GM21528 (cell line): ENCODE measurements around the gene ZFYVE21.
A peak's percentile ranks its signal among the peaks of the same experiment; 100 is the strongest.

Experiments
- ATAC-seq: cut with Tn5 transposase; IDR thresholded peaks from one replicate; pipeline ENCODE4 v1.9.1; 2021; ENCODE audit warnings: mild to moderate bottlenecking, moderate library complexity; ENCODE audit not compliant: unreplicated experiment, low FRiP score

The ZFYVE21 gene

DNA sequence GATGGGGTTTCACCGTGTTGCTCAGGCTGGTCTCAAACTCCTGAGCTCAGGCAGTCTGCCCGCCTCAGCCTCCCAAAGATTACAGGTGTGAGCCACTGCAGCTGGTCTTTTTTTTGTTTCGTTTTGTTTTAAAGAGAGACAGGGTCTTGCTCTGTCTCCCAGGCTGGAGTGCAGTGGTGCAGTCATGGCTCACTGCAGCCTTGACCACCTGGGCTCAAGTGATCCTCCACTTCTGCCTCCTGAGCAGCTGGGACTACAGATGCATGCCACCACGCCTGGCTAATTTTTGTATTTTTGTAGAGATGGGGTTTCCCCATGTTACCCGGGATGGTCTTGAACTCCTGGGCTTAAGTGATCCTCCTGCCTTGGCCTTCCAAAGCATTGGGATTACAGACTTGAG is 24.0 kb upstream of the ZFYVE21 start:
- ATAC-seq: peak; percentile 51

- peak; percentile 7 for ATAC-seq
These were observed 23.5 kb upstream of the ZFYVE21 start for GRCh38 chr14:103692159-103692558.

GRCh38 chr14:103692871-103693270 is 22.7 kb upstream of the ZFYVE21 start:
- ATAC-seq: no peak

DNA sequence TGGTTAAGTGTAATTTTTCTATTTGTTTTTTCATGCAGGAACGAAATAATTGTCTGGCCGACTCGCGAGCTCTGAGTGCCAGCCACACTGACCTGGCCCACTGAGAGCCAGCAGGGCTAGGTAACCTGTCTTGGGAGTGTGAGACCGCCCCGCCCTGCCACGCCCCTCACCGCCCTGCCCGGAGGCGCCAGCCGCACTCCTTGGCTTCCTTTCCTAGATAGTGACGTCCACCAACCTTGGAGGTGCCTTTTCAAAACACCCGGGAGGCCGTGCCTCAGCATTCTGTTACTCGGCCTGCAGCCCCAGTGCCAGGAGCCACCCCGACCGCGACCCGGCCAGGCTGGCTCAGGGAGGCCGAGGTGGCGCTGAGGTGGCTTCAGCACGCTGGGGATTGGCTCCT is 22.1 kb upstream of the ZFYVE21 start:
- no peak for ATAC-seq

- no peak for ATAC-seq
These were observed 21.0 kb upstream of the ZFYVE21 start for GRCh38 chr14:103694572-103695026.

GRCh38 chr14:103695296-103696069 is 20.1 kb upstream of the ZFYVE21 start:
- ATAC-seq: no peak

DNA sequence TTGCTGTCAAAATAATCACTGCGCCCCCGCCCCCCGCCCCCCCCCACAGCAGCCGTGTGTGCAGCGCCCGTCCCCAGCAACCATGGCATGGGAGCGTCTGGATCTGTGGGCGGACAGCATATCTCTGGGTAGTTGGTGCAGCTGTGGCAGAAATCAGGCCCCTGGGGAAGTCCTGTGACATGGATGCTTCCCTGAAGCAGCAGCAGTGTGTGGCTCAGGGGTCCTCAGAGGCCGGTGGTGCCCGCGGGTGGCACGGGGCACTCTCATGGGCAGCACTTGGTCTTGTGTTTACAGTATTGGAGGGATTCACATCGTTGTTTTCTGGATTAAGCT is 19.6 kb upstream of the ZFYVE21 start:
- no peak for ATAC-seq

- no peak for ATAC-seq
These were observed 19.0 kb upstream of the ZFYVE21 start for GRCh38 chr14:103696466-103697071.

DNA sequence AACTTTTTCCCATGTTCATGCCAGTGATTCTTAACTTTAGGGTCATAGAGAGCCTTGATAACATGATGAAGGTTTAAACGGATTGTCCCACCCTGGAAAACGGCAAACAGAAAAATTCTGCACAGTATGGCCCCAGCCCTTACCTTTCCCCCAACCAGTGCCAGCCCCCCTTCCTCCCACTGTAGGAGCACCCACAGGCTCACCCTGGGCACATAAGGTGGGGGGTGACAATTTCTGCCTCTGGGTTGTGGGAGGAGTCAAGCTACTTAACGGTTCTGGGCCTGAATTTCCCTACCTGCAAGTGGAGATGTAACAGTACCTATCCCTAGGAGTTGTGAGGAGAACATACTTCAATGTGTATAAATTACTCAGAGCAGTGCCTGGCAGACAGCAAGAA is 18.4 kb upstream of the ZFYVE21 start:
- no peak for ATAC-seq

DNA sequence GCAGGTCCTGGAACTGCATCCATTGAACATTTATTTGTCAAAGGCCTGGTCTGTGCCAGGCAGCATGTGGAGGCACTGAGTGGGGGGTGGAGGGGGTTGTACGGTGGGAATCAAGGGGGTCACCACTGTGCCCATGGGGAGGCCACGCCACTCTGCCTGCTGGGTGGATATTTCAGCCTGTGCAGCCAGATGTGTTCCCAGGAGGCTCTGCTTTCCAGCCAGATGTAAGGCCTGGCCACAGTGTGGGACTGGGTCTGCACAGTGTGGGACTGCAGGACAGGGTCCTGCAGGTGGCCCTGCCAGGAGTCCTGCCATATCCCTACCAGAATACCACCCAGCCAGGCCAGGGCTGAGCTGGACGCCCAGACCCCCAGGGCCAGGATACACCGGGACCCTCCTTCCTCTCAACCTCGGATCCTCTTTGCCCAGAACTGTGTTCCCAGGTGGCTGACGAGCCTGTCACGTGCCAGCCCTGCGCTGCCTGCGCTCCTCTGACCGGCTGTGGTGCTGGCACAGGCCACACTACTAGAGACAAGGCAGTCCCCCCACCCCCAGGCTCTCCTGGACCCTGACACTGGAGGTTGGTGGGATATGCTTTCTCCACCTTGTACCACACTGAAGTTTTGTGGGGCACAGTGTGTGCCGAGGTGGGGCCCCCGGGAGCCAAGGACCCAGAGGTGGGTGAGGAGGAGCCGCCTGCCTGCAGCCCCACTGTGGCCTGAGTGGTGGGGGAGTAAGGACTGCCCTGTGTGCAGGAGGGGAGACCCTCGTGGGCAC is 17.8 kb upstream of the ZFYVE21 start:
- no peak for ATAC-seq

DNA sequence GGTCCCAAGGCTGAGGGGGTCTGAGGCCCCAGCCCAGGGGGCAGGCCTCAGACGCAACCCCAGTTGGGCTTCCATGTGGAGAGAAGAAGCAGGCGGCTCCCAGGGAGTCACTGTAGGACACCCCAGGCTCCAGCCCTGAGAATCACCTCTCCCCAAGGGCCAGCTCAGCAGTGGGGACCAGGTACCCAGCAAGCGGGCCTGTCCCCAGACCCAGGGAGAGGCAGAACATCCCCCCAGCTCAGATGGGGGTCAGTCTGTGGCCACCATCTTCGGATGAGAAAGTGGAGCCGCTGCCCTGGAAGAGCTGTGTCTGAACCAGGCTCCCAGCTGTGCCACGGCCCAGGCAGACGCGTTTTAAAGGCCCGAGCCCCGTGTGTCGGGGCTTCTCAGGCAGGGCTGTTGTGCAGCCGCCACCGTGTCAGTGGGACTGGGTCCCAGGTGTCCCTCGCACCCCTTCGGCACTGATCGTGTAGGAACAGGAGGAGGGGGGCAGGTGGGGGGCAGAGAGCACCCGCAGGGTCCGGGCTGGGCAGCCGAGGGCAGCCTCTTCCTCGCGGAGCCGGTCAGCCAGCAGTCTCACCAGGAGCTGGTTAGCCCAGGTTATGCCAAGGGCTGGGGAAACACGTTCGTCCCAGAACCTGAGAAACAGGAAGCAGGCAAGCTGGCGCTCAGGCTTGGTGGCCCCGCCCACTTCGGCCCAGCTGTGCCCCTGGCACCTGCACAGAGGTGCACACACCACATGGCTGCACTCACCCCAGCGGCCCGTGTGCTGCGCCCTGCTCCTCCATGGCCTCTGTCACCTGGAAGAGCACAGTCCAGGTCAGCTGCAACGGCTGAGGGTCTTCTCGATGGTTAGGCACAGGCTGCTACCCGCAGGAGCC is 17.0 kb upstream of the ZFYVE21 start:
- ATAC-seq: no peak

DNA sequence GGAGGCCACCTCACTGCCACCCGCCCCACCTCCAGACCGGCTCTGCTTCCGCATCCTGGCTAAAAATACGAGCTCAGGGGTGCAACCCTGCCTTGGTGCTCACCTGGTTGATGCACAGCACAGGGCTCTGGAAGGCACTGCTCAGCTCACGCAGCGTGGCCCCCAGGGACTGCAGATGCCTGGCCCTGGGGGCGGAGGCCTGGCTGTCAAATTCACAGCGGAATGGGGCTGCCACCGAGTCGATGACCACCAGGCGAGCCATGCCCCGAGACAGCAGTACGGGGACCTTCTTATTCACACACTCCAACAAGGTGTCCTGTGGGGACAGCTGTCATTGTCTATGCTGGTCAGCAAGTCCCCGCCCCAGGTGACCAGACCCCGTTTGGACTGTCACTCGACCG is 16.3 kb upstream of the ZFYVE21 start:
- ATAC-seq: no peak

DNA sequence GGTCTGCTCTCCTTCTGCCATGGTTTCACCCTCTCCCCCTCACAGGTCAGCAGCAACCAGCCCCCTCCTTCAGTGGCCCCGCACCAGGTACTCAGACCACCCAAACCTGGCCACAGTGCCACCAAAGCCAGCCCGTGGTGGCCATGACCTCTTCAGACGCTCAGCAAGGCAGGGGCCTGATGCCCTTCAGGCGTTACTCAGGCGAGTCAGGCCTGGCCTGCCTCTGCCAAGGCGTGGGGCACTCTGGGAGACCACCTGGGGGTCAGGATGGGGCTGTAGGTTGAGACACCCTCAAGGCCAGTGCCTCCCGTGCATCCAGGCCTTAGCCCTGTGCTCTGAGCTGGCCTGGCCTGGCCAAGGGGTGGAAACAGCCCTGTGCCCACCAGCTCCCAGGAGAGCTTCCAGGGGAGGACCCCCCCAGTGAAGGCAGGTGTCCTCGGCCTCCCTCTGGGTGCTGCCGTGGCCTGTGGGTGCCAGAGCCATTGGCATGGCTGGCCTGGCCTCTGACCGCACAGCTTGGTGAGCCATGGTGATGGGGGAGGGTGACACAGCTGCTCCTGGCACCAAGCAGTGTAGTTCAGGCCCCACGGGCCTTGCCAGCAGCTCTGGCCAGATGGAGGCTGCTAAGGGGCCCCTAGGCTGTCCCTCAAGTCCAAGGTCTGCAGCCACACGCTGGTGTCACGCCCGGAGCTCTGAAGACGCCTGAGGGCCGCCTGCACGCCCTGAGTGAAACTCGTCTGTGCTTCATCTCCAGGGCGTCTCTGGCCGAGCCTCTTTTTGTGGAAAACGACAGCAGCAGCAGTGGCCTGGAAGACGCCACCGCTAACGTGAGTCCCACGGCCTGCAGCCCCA is 15.5 kb upstream of the ZFYVE21 start:
- no peak for ATAC-seq

DNA sequence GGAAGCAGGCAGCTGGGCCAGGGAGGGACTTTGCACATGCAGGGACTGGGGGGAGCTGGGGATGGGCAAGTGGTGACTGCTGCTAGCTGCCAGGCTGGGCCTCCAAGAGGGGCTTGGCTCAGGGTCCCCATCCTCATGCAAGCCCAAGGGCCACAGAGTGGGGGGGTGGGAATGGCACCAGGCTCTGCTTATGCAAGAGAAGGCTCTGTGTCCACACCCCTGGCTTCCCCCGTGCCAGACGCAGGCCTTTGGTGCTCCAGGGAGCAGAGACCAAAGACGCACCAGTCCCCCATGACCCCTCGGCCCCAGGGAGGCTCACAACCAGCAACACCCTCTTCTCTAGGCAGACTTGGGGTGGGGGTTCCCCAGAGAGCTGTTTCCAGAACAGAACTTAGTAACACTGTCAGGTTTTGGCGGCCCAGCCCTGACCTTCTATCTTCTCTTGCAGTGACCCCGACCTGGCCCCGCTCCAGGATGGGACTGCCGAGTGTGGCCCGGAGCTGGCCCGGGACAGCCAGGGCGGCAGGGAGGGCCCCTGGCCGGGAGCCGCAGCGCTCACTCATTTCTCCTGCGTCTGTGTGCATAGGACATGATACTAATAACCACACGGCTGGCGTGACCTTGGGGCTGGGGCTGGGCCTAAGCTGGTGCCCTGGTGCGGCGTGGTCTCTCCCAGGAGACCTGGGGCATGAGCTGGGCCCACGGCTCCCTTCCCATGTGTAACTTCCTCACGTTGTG is 14.7 kb upstream of the ZFYVE21 start:
- no peak for ATAC-seq

DNA sequence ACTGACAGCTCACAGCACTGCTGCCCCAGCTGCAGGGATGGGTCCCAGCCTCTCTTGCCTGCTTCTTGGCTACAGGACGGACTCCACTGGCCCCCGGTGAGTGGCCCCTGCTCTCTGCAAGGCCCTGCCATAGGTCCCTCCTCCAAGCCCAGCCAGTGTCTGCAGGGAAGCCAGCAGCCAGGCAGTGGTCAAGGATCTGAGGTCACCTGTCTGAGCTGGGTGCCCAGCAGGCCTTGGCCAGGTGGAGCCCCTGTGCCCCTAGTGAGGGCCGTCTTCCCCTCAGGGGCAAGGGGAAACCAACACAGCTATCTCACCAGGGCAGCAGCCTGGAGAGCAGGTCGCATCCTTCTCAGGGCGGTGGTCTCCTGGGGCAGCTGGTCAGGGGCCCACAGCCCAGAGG is 13.5 kb upstream of the ZFYVE21 start:
- ATAC-seq: no peak

GRCh38 chr14:103702497-103703432 is 12.8 kb upstream of the ZFYVE21 start:
- no peak for ATAC-seq

GRCh38 chr14:103703433-103704385 is 11.9 kb upstream of the ZFYVE21 start:
- no peak for ATAC-seq
